Adrenal gland (tissue), 19 donors: Measurements from ENCODE around the gene BRD7. TPM values are rescaled to one million over a fixed set of nuclear protein-coding genes. Genes with fewer than 3 reads are reported as not detected.
A peak's percentile ranks its signal among the peaks of the same experiment; 100 is the strongest.

Experiments
- DNase-seq, 7 donors: peaks; one replicate each; pipeline ENCODE4 v3.0.0-alpha.2; 2019 to 2020
- H3K27ac ChIP-seq, 5 donors: fragments of 200-600 bp; sonication (generic) in 4 of 5; 1 replicate in 3 of 5; 2 replicates in 2 of 5; pipeline versions ENCODE4 v1.5.1 to v1.8.0; 2016 to 2020; ENCODE audit warnings: mild to moderate bottlenecking in 1 of 5
- H3K27me3 ChIP-seq: fragments of 200-600 bp; 2 replicates; pipeline ENCODE4 v1.8.0; 2021
- H3K36me3 ChIP-seq, 2 donors: fragments of 200-600 bp; replicated peaks in 1 of 2; 1 replicate in 1 of 2; 2 replicates in 1 of 2; pipeline versions ENCODE4 v1.5.1 to v1.8.0; 2018 to 2022
- H3K4me1 ChIP-seq, 2 donors: fragments of 200-600 bp; replicated peaks in 1 of 2; 1 replicate in 1 of 2; 2 replicates in 1 of 2; pipeline versions ENCODE4 v1.5.1 to v1.8.0; 2018 to 2021
- H3K4me3 ChIP-seq, 4 donors: fragments of 200-600 bp; sonication (generic) in 3 of 4; one replicate each; pipeline ENCODE4 v1.5.1; 2016 to 2018
- H3K9me3 ChIP-seq, 3 donors: fragments of 200-600 bp; sonication (generic) in 1 of 3; replicated peaks in 1 of 3; 1 replicate in 2 of 3; 2 replicates in 1 of 3; pipeline versions ENCODE4 v1.5.1 to v1.8.0; 2016 to 2021
- CTCF ChIP-seq, 6 experiments: fragments of 450-650 bp in 4 of 6; fragments of 200-600 bp in 2 of 6; sonication (generic) in 1 of 6; IDR thresholded peaks; 1 replicate in 5 of 6; 2 replicates in 1 of 6; pipeline versions ENCODE4 v1.5.1 to v1.8.0; 2016 to 2021; ENCODE audit warnings: antibody characterized with exemption in 6 of 6, mild to moderate bottlenecking in 2 of 6, moderate library complexity in 1 of 6
- POLR2A ChIP-seq, 2 donors: fragments of 450-650 bp; IDR thresholded peaks; one replicate each; pipeline ENCODE4 v1.6.1; 2017; ENCODE audit warnings: antibody characterized with exemption in 2 of 2, mild to moderate bottlenecking in 2 of 2, moderate library complexity in 1 of 2
- WGBS, 4 donors: extraction: QIAGEN DNeasy Blood & Tissue Kit in 2 of 4; methylation state at CpG; one replicate each; pipeline versions ENCODE4 v1.1.5 to v1.1.7; 2013 to 2017; 5-methylcytosine and 5-hydroxymethylcytosine counted together
- intact Hi-C, 2 donors: fragments of 100-400 bp; cut with DNase I; formaldehyde crosslinking; loops; one replicate each; pipeline versions ENCODE4 v1.14.1 to v1.15.0; 2022 to 2023
- long read RNA-seq, 10 donors: library from polyadenylated mRNA in 3 of 10; unstranded in 2 of 10; stranded (forward) in 1 of 10; transcript quantifications; one replicate each; pipeline ENCODE4 v2.0.0 and lab custom pipeline, GENCODE V29; 2021 to 2026
- polyA plus RNA-seq, 3 donors: library from polyadenylated mRNA; stranded (reverse); fragments of 200-250 nt in 2 of 3; fragments of 350-450 nt in 1 of 3; fragmentation: Illumina TruSeq in 1 of 3; extraction: RNeasy Lipid Tissue Mini Kit (QIAGEN cat#74804) in 1 of 3; gene quantifications; one replicate each; pipeline ENCODE4 v1.2.3, GENCODE V29; 2013 to 2014
- total RNA-seq, 9 donors: library from RNA; depleted of rRNA in 4 of 9; stranded (reverse); fragments of >200 nt in 4 of 9; fragments of 120-200 nt in 1 of 9; fragmentation: NEBNext Ultra II Directional in 1 of 9; extraction: Animal tissue kit (Norgen Biotek cat#: 25700) in 1 of 9; gene quantifications; one replicate each; pipeline versions ENCODE4 v1.1.0 to v1.2.4, GENCODE V29; 2013 to 2023
- donor health status: healthy with polysubstance abuse.
- donor health status: Bipolar disorder and iron deficiency.
- donor health status: DM: yes; HTN: yes; CAD: no.
- donor health status: DM: no; HTN: no; CAD: no.
- donor health status: DM: no; HTN: no; CAD: no.
- donor health status: DM: yes; HTN: yes; CAD: no.

The BRD7 gene
- total RNA-seq (100 to 1,000 TPM in 2 of 9 donors, 10 to 100 TPM in 7; 37.2 to 117 (median 59.3) TPM), polyA plus RNA-seq (10 to 100 TPM; 41.8 to 85.5 (median 47.9) TPM)
- long read RNA-seq, donor 1, partial matches to known transcripts: 24 of 27 reads
- long read RNA-seq, donor 1, other reads (novel, unspliced or antisense): 0 of 27 reads
- long read RNA-seq, donor 2, full-length matches to known transcripts: 1 of 16 reads
- long read RNA-seq, donor 2, partial matches to known transcripts: 15 of 16 reads
- long read RNA-seq, donor 2, other reads (novel, unspliced or antisense): 0 of 16 reads
- long read RNA-seq, donor 3, full-length matches to known transcripts: 4 of 11 reads
- long read RNA-seq, donor 3, partial matches to known transcripts: 7 of 11 reads
- long read RNA-seq, donor 3, other reads (novel, unspliced or antisense): 0 of 11 reads
- long read RNA-seq, donor 4, partial matches to known transcripts: 7 of 11 reads
- long read RNA-seq, donor 4, other reads (novel, unspliced or antisense): 3 of 11 reads
- long read RNA-seq, donor 5, full-length matches to known transcripts: 101 of 126 reads
- long read RNA-seq, donor 5, partial matches to known transcripts: 3 of 126 reads
- long read RNA-seq, donor 5, other reads (novel, unspliced or antisense): 22 of 126 reads
- long read RNA-seq, donor 6, partial matches to known transcripts: 3 of 3 reads
- long read RNA-seq, donor 6, other reads (novel, unspliced or antisense): 0 of 3 reads
- long read RNA-seq, donor 7: 0 reads
- long read RNA-seq, donor 8, full-length matches to known transcripts: 14 of 23 reads
- long read RNA-seq, donor 8, partial matches to known transcripts: 9 of 23 reads
- long read RNA-seq, donor 8, other reads (novel, unspliced or antisense): 0 of 23 reads
- long read RNA-seq, donor 9, full-length matches to known transcripts: 2 of 17 reads
- long read RNA-seq, donor 9, partial matches to known transcripts: 15 of 17 reads
- long read RNA-seq, donor 9, other reads (novel, unspliced or antisense): 0 of 17 reads
- long read RNA-seq, donor 10, full-length matches to known transcripts: 3 of 8 reads
- long read RNA-seq, donor 10, partial matches to known transcripts: 5 of 8 reads
- long read RNA-seq, donor 10, other reads (novel, unspliced or antisense): 0 of 8 reads

DNA sequence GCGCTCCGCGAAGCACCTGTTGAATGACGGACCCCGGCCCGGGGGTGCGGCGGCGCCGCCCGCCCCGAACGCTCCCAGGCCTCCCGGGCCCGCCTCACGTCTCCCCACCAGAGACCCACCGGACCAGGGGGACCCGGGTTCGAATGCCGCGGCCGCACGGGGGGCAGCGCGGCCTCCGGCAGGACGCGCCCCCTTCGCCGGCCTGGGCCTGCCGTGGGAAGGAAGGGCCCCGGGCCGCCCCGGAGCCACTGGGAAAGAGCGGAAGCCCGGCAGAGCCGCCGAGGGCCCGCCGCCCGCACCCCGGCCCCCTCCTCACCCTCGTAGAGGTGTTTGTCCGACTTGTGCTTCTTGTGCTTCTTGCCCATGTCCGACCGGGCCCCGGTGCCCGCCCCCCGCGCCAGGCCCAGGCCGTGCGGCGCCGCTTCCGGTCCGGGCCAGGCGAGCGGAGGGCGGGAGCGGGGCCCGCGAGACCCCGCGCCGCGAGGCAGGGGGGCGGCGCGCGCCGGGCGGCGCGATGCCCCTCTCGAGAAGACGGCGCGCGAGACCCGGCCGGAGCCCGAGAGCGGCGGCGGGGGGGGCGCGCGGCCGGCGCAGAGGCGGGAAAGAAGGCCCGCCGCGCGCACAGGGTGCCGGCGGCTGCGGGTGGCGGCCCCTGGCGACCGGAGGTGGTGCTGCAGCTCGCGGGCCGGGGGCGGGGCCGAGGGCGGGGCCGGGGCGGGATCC is at the start of gene BRD7:
TSS of gene BRD7 (minus strand) at position 579 of the 723 bp plus-strand sequence. CDS start at position 365, 214 bp downstream.
- Histone ChIP-seq H3K27ac (peak within 1 kb of the TSS in 4 of 5 donors; percentile 30 to 80 (median 75)), H3K27me3 (no peaks in the 10 kb centered on the region), H3K4me1 (peaks cover 7 to 39% of the 10 kb centered on the region in 2 donors), H3K9me3 (no peaks in the 10 kb centered on the region), H3K4me3 (peak within 1 kb of the TSS; percentile 56 to 99 (median 86)), H3K36me3 (peaks cover 0 to 13% of the 10 kb centered on the region in 2 donors)
- TF ChIP-seq CTCF (IDR thresholded peaks at IDR 0.05): peak in 3 of 6 experiments; percentile 34 to 69 (median 55)
- peak in 1 of 2 donors; percentile 13 for TF ChIP-seq POLR2A (IDR thresholded peaks at IDR 0.05)
- 0 to 1% (median 0%) methylated on average over 13 to 108 of the region's 109 CpGs for WGBS, 4 donors
- peak; percentile 38 to 74 (median 62) for DNase-seq
- intact Hi-C loops: no loop called here

GRCh38 chr16:50416388-50416787 is 47.6 kb upstream of the BRD7 start:
- TF ChIP-seq POLR2A (IDR thresholded peaks at IDR 0.05) (no peak), CTCF (IDR thresholded peaks at IDR 0.05) (no peak)
- no peak overlapping the region for H3K27ac ChIP-seq
- peaks cover 0 to 22% (median 12%) of the 10 kb centered on the region in 3 donors for H3K9me3 ChIP-seq
- H3K4me3 ChIP-seq: no peak overlapping the region
- intact Hi-C loops: no loop called here
- no peaks in the 10 kb centered on the region for H3K27me3 ChIP-seq
- H3K36me3 ChIP-seq: no peaks in the 10 kb centered on the region
- H3K4me1 ChIP-seq: no peaks in the 10 kb centered on the region
- DNase-seq: no peak
- WGBS, 4 donors: 58 to 61% (median 60%) methylated on average over 3 of the region's 3 CpGs

- intact Hi-C loops: no loop called here
- Histone ChIP-seq H3K9me3 (peaks cover 0 to 19% (median 12%) of the 10 kb centered on the region in 3 donors), H3K36me3 (no peaks in the 10 kb centered on the region), H3K4me3 (no peak overlapping the region), H3K27ac (no peak overlapping the region), H3K4me1 (no peaks in the 10 kb centered on the region), H3K27me3 (no peaks in the 10 kb centered on the region)
- TF ChIP-seq POLR2A (IDR thresholded peaks at IDR 0.05): no peak
- no peak for TF ChIP-seq CTCF (IDR thresholded peaks at IDR 0.05)
- no peak for DNase-seq
Measured at GRCh38 chr16:50414152-50414551, 45.4 kb upstream of the BRD7 start.
